Stimulated activated CD8-positive, alpha-beta memory T cell treated with anti-CD3 and anti-CD28 coated beads, Interleukin-4, amount 100 ng/mL, for 1 hour (primary cell): ENCODE data around the gene PNPLA4.

Source experiments
- DNase-seq, 2 donors: peaks; one replicate each; pipeline ENCODE4 v3.0.0-alpha.2; 2020; ENCODE audit warnings: low read depth in 2 of 2, low spot score in 1 of 2

Gene PNPLA4

GRCh38 chrX:7927259-7928167 is at the start of gene PNPLA4:
Gene PNPLA4 (minus strand): TSS chrX:7927413. CDS start chrX:7926119, 1,294 bp downstream.
- peak; percentile 60 to 67 for DNase-seq

DNA sequence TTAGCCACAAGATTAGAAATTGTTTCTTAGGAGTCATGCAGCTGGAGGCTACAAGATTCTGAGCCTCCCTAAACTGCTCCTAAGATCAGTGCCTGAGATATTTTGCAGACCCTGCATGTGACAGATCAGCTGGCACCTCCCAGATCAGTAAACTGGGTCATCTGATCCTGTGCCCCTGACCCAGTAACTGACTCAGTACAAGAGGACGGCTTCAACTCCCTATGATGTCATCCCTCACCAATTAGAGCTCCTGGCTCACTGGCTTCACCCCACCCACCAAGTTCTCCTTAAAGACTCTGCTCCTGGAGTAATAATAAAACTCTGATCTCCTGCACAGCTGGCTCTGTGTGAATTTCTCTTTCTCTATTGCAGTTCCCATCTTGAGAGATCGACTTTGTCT is 45.4 kb upstream of the PNPLA4 start:
- DNase-seq, result no peak

DNA sequence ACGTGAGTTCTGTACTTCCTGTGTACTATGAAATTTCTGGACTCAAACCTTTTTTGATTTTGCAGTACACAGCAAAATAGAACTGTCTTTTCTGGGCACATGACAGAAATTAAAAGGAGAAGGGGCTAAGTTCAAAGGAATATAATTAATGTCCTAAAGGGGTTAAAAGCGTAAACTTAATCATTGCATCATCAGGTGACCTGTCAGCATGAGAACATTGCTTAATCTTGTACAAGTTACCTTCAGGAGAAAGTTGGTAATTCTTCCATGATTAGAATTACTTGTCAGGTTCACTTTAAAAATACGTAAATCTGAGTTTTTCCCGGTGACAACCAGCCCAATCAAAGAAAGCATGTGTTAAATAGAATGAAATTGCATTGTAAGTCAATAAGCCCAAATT is 43.2 kb upstream of the PNPLA4 start:
- no peak for DNase-seq

- DNase-seq, result no peak
These were observed 38.2 kb upstream of the PNPLA4 start for GRCh38 chrX:7965436-7965835.

GRCh38 chrX:7960246-7960645 is 33.0 kb upstream of the PNPLA4 start:
- no peak for DNase-seq

DNA sequence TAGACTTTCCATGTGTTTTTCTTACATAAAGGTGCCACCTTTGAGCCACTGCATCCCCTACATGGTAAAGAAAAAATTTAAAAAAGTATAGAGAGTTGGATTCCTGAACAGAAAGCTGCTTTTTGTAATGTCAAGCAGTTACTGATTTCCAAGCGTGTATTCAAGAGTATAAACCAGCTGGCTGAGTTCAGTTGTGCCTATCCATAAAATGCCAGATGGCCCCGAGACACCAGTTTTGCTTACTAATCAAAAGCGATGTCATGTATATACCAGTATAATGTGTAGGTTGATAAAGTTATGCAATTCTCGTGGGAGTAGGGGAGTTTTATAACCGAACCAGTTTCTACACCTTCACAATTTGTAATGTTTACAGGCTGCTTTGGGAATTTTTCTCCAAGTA is 26.2 kb upstream of the PNPLA4 start:
- no peak for DNase-seq

DNA sequence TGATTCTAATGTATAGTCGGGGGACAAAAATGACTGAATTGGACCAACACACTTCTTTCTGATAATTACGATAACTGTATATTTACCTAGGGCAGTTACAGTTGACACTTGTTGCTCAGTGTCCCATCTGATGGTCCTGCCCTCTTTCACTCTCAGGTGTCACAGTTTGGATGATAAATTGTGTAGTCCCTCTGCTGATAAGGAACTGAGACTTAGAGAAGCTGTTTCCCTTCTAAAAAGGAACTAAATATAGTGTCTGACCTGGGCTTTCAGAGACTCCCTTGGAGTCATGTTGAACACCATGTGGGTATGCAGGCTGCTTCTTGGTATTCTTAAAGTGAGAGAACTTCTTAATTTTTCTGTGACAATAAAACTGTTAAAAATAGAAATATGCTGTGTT is 23.7 kb upstream of the PNPLA4 start:
- DNase-seq, result no peak

DNA sequence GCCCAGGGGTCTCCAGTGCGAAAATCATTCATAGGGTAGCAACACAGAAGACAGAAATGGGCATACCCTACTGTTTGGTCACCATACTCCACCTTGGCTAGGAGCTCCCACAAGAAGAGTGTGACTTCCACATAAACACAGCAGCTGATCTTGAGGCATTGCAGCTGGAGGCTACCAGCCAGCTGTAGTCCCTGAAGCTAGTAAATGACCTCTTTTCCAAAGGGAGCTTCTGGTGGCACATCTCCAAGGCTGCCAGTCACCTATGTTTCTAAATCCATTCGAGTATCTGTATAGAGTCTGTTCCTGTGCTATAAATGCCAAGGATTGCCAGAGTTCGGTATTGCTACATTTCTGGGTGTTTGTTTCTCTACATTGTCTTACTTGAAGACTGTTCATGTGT is 21.3 kb upstream of the PNPLA4 start:
- DNase-seq, result no peak

- DNase-seq, result no peak
These were observed 19.7 kb upstream of the PNPLA4 start for GRCh38 chrX:7946960-7947359.

GRCh38 chrX:7943600-7944245 is 16.5 kb upstream of the PNPLA4 start:
- no peak for DNase-seq

GRCh38 chrX:7941390-7942042 is 14.3 kb upstream of the PNPLA4 start:
- no peak for DNase-seq

- DNase-seq, result no peak
These were observed 6.8 kb upstream of the PNPLA4 start for GRCh38 chrX:7934026-7934425.

- DNase-seq, result no peak
These were observed 327 bp downstream of the PNPLA4 start for GRCh38 chrX:7926914-7927258.

DNA sequence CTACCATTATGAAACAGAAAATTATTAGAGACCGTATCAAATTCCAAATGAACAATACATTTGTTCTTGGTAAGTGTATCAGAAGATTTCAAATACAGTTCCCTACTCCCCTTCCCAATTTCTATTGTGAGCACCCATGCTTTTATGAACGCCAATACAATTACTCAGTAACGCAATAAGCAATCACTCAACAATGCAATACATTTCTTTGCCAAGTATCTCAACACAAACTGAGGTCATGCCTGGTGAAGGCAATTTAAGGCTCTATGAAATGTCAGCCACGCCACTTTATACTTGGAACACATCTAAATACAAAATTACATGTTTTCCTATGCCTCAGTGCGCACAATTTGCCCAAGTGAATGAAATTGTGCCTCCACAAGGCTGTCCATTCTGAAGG is 712 bp downstream of the PNPLA4 start:
- DNase-seq, result no peak

DNA sequence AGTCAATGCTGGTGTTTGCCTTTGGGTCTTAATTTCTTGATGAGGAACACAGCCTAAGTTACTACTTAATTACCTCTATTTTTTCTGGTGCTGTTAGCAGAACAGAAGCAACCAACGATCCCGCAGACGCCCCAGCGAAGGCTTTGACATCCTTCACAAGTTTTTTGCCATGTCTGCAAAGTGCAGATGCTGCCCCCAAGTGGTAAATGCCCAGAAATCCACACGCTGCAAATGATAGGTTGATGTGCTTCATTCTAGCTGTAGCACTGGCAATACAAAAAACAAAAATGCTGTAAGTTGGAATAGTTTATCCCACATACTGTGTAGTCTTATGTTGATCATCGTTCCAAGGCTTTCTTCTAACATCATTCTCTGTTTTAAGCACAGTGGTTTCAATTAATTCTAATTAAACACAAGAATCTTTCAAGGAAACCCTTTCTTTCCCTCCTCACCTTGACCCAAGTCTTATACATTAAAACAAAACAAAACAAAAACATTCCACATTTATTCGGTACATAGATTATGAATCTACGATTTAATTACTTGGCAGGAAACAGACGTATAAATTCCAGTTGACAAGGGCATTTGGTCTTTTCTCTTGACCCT is 1.2 kb downstream of the PNPLA4 start:
- DNase-seq, result peak; percentile 14 to 15

GRCh38 chrX:7921750-7922149 is 5.5 kb downstream of the PNPLA4 start:
- DNase-seq, result no peak

- no peak for DNase-seq
These were observed 18.4 kb downstream of the PNPLA4 start for GRCh38 chrX:7908821-7909220.

DNA sequence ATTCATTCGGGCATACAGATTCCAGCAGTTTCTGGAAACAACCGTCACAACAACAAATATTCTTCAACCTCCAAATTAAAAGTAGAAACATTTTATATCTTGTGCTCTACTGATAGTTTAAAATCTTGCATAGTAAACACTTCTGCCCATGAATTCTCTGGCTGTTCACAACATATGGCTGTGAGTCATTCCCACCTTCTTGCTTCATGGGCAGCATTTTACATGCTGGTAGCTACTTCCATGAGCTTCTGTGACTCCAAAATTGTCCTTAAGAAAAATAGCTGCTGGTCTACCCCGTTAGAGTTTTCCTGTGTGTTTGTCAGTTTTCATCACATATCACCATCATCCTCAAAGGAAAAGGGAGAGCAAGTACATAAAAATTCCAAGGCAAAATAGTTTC is 22.7 kb downstream of the PNPLA4 start:
- DNase-seq, result no peak

- no peak for DNase-seq
These were observed 35.3 kb downstream of the PNPLA4 start for GRCh38 chrX:7891928-7892327.

GRCh38 chrX:7889680-7890079 is 37.5 kb downstream of the PNPLA4 start:
- DNase-seq, result no peak

- no peak for DNase-seq
These were observed 38.1 kb downstream of the PNPLA4 start for GRCh38 chrX:7889135-7889534.

GRCh38 chrX:7876957-7877356 is 50.3 kb downstream of the PNPLA4 start:
- DNase-seq, result no peak
